ENCODE measurements around the gene PCDH9.

DNA sequence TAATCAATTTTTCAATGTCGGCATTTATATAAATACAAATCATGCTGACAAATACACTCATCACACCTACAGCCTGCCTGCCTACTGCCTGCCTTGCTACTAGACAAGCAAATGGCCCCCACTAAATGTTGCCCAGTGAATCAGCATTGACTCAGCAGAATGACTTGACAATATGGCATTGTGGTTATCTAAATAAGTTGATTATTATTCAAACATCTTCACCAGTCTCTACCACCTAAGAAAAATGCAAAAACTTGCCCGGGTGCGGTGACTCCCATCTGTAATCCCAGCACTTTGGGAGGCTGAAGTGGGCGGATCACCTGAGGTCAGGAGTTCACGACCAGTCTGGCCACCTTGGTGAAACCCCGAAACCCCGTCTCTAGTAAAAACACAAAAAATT, 296.1 kb downstream of the PCDH9 start:
- TF ChIP-seq POLR2A (IDR thresholded peaks at IDR 0.05) (no peak), CTCF (IDR thresholded peaks at IDR 0.05) (no peak), EP300 (IDR thresholded peaks at IDR 0.05) (no peak)
